Right cardiac atrium (tissue), 5 donors: ENCODE measurements around the gene IFNL4. TPM values are rescaled to one million over a fixed set of nuclear protein-coding genes. Genes with fewer than 3 reads are reported as not detected.
"Not testable (repeated sequence)": the region's sequence is repeated elsewhere in the genome, so short reads cannot be mapped to it uniquely, and the experiment has no call there.

ENCODE experiments used
- ATAC-seq, 2 donors: fragments of 200-7000 bp; cut with Tn5 transposase; one replicate each; pipeline versions ENCODE4 v1.8.0 to v1.9.1; 2020; ENCODE audit warnings: moderate library complexity in 2 of 2, mild to moderate bottlenecking in 1 of 2
- DNase-seq, 3 donors: peaks; one replicate each; pipeline ENCODE4 v3.0.0-alpha.2; 2020
- H3K27ac ChIP-seq: one replicate; pipeline ENCODE4 v1.5.1; 2013; ENCODE audit warnings: mild to moderate bottlenecking, low read length, control low read depth, moderate library complexity
- H3K27me3 ChIP-seq: one replicate; pipeline ENCODE4 v1.6.1; 2013; ENCODE audit not compliant: control insufficient read depth, insufficient read depth
- H3K4me1 ChIP-seq: one replicate; pipeline ENCODE4 v1.6.1; 2013; ENCODE audit warnings: low read length; ENCODE audit not compliant: control insufficient read depth, insufficient read depth
- H3K4me3 ChIP-seq: one replicate; pipeline ENCODE4 v1.5.1; 2013; ENCODE audit warnings: low read length, control low read depth
- H3K9me3 ChIP-seq: one replicate; pipeline ENCODE4 v1.6.1; 2013; ENCODE audit warnings: low read length; ENCODE audit not compliant: control insufficient read depth
- WGBS: extraction: QIAGEN DNeasy Blood & Tissue Kit; methylation state at CpG from one replicate; pipeline ENCODE4 v1.1.7; 2013; 5-methylcytosine and 5-hydroxymethylcytosine counted together
- intact Hi-C, 4 donors: fragments of 100-400 bp; cut with DNase I; formaldehyde crosslinking; loops; one replicate each; pipeline versions ENCODE4 v1.11.0 to v1.14.0; 2022 to 2023
- polyA plus RNA-seq: library from polyadenylated mRNA; stranded (reverse); fragments of 200-250 nt; gene quantifications from one replicate; pipeline ENCODE4 v1.2.3, GENCODE V29; 2013
- total RNA-seq, 4 donors: library from RNA; stranded (reverse); fragmentation: NEBNext Ultra II Directional; extraction: Animal tissue kit (Norgen Biotek cat#: 25700); gene quantifications; one replicate each; pipeline ENCODE4 v1.2.1, GENCODE V29; 2021
- donor health status: healthy with polysubstance abuse.
- donor health status: DM: no; HTN: yes; CAD: no.
- donor health status: DM: no; HTN: no; CAD: no.
- donor health status: DM: no; HTN: yes; CAD: no; lungs with severe emphysema.
- donor health status: DM: yes; HTN: yes; CAD: no.

Gene IFNL4
- total and polyA plus RNA-seq, 5 donors: not detected

DNA sequence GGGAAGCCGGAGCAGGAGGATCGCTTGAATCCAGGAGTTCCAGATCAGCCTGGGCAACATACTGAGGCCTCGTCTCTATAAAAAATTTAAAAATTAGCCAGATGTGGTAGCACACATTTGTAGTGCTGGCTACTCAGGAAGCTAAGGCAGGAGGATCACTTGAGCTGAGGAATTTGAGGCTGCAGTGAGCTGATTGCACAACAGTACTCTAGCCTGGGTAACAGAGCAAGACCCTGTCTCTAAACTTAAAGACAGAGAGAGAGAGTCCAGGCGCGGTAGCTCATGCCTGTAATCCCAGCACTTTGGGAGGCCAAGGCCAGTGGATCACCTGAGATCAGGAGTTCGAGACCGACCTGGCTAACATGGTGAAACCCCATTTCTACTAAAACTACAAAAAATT, 8.2 kb downstream of the IFNL4 start:
- intact Hi-C loops: no loop called here
- 93% methylated on average over 7 of the region's 7 CpGs for WGBS
- no peak overlapping the region for H3K27ac ChIP-seq
- peaks cover 4% of the 10 kb centered on the region for H3K27me3 ChIP-seq
- no peaks in the 10 kb centered on the region for H3K4me1 ChIP-seq
- no peaks in the 10 kb centered on the region for H3K9me3 ChIP-seq
- no peak for DNase-seq
- ATAC-seq: no peak
- H3K4me3 ChIP-seq: no peak overlapping the region

DNA sequence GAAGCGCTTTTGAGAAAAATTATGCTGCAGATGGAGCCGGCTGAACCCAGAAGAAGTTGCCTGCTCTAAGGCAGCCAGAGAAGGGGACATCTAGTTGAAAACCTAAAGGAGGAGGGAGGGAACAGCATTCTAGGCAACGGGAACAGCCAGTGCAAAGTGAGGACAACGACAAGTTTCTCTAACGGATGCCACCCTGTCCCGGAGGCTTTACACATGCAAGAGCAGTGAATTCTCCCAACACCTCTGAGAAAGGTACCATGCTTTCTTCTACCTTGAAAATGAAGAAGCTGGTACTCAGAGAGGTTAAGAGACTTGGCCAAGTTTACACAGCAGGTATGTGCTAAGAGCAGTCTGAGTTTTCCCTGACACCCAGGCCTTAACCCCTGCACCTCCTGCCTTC, 9.7 kb downstream of the IFNL4 start:
- intact Hi-C loops: no loop called here
- ATAC-seq (no peak), DNase-seq (no peak)
- Histone ChIP-seq H3K9me3 (no peaks in the 10 kb centered on the region), H3K4me1 (no peaks in the 10 kb centered on the region), H3K27ac (no peak overlapping the region), H3K4me3 (no peak overlapping the region), H3K27me3 (peaks cover 4% of the 10 kb centered on the region)
- WGBS: 90% methylated on average over 6 of the region's 6 CpGs

DNA sequence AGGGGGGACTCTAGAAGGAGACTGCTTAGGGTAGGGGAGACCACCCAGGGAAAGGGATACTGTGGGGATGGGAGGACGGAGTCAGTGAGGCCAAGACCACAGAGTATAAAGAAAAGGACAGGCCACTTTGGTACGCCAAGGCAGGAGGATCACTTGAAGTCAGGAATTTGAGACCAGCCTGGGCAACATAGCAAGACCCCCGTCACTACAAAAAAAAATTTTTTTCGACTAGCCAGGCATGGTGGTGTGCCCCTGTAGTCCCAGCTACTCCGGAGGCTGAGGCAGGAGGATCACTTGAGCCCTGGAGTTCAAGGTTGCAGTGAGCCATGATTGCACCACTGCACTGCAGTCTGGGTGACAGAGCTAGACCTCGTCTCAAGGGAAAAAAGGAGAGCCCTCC, 10.4 kb downstream of the IFNL4 start:
- no peaks in the 10 kb centered on the region for H3K4me1 ChIP-seq
- no peak overlapping the region for H3K4me3 ChIP-seq
- no peak overlapping the region for H3K27ac ChIP-seq
- H3K27me3 ChIP-seq: peaks cover 4% of the 10 kb centered on the region
- intact Hi-C loops: no loop called here
- DNase-seq (no peak), ATAC-seq (no peak)
- WGBS: 79% methylated on average over 6 of the region's 6 CpGs
- H3K9me3 ChIP-seq: no peaks in the 10 kb centered on the region

DNA sequence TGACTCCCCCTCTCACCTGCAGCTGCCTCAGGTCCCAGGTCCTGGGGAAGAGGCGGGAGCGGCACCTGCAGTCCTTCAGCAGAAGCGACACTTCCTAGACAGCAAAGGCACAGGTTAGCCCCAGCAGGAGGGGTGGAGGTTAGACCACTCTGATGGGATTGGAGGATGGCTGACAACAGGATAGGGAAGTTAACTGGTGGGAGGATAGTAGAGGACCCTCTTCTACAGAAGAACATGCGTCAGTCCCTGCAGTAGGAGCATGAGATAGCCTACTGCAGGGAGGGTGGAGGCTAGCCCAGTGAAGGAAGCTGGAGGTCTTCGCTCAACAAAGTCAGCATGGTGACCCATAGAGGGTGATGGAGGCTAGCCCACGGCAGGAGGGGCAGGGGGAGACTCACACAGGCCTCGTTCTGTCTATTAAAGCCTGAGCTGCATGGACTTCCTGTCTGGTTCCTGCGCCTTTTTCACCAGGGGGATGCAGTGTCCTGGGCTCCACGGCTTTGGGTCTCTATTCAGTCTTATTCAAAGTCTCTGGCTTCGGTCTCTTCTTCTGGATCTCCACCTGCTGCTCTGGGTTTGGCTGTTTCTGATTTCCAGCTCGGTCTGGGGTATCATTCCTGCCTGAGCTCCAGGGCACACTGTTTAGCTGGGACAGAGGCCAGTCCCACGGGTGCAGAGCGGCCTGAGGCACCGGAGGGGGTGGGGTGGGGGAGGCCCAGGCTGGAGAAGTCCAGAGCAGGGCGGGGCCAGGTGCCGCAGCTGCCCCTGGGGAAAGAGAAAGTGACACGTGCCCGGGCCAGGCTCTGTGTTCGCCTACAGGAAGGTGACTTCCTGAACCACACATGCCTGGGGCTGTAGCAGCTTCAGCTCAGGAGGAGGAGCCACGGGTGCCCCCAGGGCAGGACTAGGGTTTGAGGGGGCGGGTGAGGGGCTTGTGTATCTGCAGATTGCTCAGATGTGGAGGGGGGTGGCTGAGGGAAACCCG, 11.2 kb downstream of the IFNL4 start:
- Histone ChIP-seq H3K4me3 (no peak overlapping the region), H3K9me3 (no peaks in the 10 kb centered on the region), H3K27ac (no peak overlapping the region), H3K27me3 (peaks cover 4% of the 10 kb centered on the region), H3K4me1 (no peaks in the 10 kb centered on the region)
- intact Hi-C loops: no loop called here
- DNase-seq: peak in 1 of 3 donors; percentile 51
- 40% methylated on average over 22 of the region's 22 CpGs for WGBS
- peak; percentile 43 to 55 for ATAC-seq

DNA sequence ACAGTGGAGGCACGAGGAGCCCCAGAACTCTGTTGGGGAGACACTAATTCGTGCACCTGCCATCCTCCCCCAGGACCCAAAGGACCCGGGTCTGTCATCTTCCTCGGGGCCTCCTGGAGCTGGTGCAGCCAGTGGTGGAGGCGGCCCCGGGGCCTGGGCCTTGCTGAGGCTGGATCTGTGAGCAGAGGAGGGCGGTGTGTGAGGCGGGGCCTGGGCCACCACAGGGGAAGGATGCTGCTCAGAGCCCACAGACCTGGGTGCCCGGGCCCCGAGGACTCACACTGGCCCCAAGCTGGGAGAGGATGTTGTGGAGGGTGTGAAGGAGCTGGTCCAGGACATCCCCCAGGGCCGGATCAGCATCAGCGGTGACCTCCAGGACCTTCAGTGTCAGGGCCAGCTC, 12.1 kb downstream of the IFNL4 start:
- Histone ChIP-seq H3K9me3 (no peaks in the 10 kb centered on the region), H3K27ac (no peak overlapping the region), H3K4me1 (no peaks in the 10 kb centered on the region), H3K4me3 (no peak overlapping the region), H3K27me3 (peaks cover 4% of the 10 kb centered on the region)
- ATAC-seq (no peak), DNase-seq (peak in 1 of 3 donors; percentile 64)
- intact Hi-C loops: no loop called here
- WGBS: 69% methylated on average over 12 of the region's 12 CpGs

DNA sequence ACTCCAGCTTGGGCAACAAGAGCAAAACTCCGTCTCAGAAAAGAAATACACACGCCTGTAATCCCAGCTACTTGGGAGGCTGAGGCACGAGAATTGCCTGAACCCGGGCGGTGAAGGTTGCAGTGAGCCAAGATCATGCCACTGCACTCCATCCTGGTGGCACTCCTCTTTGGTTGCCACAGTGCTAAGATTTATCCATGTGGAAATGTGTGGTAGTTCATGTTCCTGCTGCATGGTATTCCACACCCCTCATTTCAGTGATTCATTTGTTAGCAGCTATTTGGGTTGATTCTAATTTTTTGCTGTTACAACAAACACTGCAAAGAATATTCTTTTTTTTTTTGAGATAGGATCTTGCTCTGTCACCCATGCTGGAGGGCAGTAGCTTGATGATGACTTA, 15.9 kb downstream of the IFNL4 start:
- ATAC-seq (no peak), DNase-seq (no peak)
- no peak overlapping the region for H3K4me3 ChIP-seq
- H3K27me3 ChIP-seq: no peaks in the 10 kb centered on the region
- intact Hi-C loops: no loop called here
- no peaks in the 10 kb centered on the region for H3K9me3 ChIP-seq
- WGBS: 86% methylated on average over 5 of the region's 5 CpGs
- no peaks in the 10 kb centered on the region for H3K4me1 ChIP-seq
- no peak overlapping the region for H3K27ac ChIP-seq

DNA sequence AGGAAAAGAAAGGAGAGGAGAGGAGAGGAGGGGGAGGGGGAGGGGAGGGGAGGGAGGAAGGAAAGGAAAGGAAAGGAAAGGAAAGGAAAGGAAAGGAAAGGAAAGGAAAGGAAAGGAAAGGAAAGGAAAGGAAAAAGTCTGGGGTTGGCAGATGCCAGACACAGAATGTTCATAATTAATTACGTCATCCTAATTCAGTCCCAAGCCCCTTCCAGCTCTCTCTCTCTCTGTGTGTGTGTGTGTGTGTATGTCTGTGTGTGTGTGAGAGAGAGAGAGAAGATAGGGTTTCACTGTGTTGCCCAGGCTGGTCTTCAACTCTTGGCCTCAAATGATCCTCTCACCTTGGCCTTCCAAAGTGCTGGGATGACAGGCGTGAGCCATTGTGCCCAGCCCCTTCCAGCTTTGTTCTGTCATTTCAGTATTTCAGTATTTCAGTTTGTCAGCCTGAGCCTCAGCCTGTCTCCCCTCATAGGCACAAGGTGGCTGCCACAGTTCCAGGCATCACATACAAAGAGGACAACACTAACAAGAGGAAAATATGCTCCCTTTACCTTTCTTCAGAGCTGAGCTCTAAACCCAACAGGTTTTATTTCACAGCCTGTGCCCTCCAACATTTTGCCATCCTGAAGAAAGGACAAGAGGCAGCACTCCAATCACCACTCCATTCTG, 18.4 kb downstream of the IFNL4 start:
- DNase-seq: no peak
- 79% methylated on average over 2 of the region's 2 CpGs for WGBS
- no peaks in the 10 kb centered on the region for H3K9me3 ChIP-seq
- no peak overlapping the region for H3K27ac ChIP-seq
- intact Hi-C loops: no loop called here
- ATAC-seq: no peak
- no peak overlapping the region for H3K4me3 ChIP-seq
- no peaks in the 10 kb centered on the region for H3K27me3 ChIP-seq
- no peaks in the 10 kb centered on the region for H3K4me1 ChIP-seq

DNA sequence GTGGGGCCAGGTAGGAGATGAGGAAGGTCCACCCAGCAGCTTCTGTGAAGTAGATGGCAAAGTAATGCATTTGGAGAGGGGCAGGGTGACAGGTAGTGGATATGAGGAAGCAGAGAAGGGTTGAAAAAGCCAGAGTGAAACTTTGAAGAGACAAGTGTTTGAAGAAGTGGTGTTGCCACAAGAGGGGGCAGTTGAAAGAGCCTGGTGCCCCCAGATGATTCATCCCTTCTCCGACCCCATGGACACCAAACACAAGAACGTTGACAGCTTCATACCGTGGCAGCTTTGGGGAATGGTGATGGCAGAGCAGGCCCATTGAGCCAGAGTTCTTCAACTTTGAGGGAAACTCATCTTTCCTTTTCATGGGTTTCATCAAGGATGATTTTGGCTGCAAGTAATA, 23.7 kb downstream of the IFNL4 start:
- WGBS: 25% methylated on average over 3 of the region's 3 CpGs

DNA sequence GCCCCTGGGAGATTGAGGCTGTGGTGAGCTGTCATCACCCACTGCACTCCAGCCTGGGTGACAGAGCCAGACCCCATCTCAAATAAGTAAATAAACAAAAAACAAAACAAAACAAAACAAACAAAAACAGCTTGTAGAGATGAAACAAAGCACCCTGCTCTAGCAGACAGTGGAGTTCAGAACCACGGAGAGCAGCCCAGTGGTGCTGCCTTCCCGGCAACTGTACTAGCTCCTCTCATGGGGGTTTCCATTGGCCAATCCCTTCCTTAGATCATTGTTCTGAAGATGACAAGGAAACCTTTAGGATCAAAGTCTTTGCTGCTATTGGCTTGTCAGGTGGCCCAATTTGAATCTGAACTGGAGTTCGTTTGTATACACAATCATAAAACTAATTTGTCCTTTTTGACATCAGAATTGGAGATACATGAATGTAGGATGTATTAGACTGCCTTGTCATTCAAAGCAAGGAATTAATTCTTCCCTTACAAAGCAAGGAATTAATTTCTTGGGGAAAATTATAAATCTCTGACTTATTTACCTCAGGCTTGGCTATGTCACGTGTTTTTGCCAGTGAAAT, 24.9 kb downstream of the IFNL4 start:
- Histone ChIP-seq H3K4me3 (no peak overlapping the region), H3K27me3 (peaks cover 3% of the 10 kb centered on the region), H3K4me1 (no peaks in the 10 kb centered on the region), H3K9me3 (no peaks in the 10 kb centered on the region), H3K27ac (no peak overlapping the region)
- DNase-seq: no peak
- intact Hi-C loops: no loop called here
- WGBS: 21% methylated on average over 4 of the region's 4 CpGs
- ATAC-seq: no peak

More for the DNA sequence above, 23.7 kb downstream of the IFNL4 start:
- DNase-seq (no peak), ATAC-seq (no peak)
- Histone ChIP-seq H3K9me3 (no peaks in the 10 kb centered on the region), H3K27me3 (peaks cover 1% of the 10 kb centered on the region), H3K4me1 (no peaks in the 10 kb centered on the region), H3K27ac (no peak overlapping the region), H3K4me3 (no peak overlapping the region)
- intact Hi-C loops: no loop called here

DNA sequence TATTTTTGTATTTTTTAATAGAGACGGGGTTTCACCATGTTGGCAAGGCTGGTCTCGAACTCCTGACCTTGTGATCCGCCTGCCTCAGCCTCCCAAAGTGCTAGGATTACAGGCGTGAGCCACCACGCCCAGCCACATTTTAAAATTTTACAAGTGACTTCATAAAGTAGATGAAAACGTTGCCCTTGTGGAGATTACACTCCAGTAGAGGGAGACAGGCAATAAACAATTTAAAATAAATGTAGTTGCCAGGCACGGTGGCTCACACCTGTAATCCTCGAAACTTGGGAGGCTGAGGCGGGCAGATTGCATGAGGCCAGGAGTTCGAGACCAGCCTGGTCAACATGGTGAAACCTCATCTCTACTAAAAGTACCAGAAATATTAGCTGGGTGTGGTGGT, 29.5 kb downstream of the IFNL4 start:
- ATAC-seq, H3K27me3 ChIP-seq, H3K9me3 ChIP-seq, DNase-seq, H3K27ac ChIP-seq, intact Hi-C loops, H3K4me1 ChIP-seq, H3K4me3 ChIP-seq: not testable (repeated sequence)
- 71% methylated on average over 10 of the region's 10 CpGs for WGBS
